CD8-positive, alpha-beta memory T cell (primary cell): Measurements from ENCODE around the gene PRAME. TPM values are rescaled to one million over a fixed set of nuclear protein-coding genes. Genes with fewer than 3 reads are reported as not detected.

Experiments
- CTCF ChIA-PET: fragments of 350-600 bp; sonication (Branson Sonifier 250); formaldehyde crosslinking; loops from one replicate; lab custom pipeline; 2021; ENCODE audit warnings: antibody characterized with exemption; lab: Charles Lee
- POLR2A ChIA-PET: fragments of 350-600 bp; sonication (Branson Sonifier 250); formaldehyde crosslinking; loops from one replicate; lab custom pipeline; 2021; ENCODE audit warnings: antibody characterized with exemption; lab: Charles Lee
- DNase-seq, 5 donors: peaks; one replicate each; pipeline versions ENCODE4 v3.0.0 to v3.0.0-alpha.2; 2020 to 2022; ENCODE audit warnings: mixed read lengths in 1 of 5
- H3K27ac ChIP-seq: one replicate; pipeline ENCODE4 v1.7.0; 2013; ENCODE audit warnings: low read depth, mild to moderate bottlenecking, low read length, moderate library complexity
- H3K27me3 ChIP-seq: 2 replicates; pipeline ENCODE4 v1.7.0; 2013; ENCODE audit warnings: low read length, mild to moderate bottlenecking; ENCODE audit not compliant: insufficient read depth, poor library complexity, severe bottlenecking
- H3K36me3 ChIP-seq: 2 replicates; pipeline ENCODE4 v1.7.0; 2013; ENCODE audit warnings: mild to moderate bottlenecking, low read length, moderate library complexity; ENCODE audit not compliant: insufficient read depth
- H3K4me1 ChIP-seq: 2 replicates; pipeline ENCODE4 v1.7.0; 2013; ENCODE audit warnings: mild to moderate bottlenecking, low read length, moderate library complexity; ENCODE audit not compliant: insufficient read depth
- H3K4me3 ChIP-seq: 2 replicates; pipeline ENCODE4 v1.7.0; 2013; ENCODE audit warnings: mild to moderate bottlenecking, low read length
- H3K9me3 ChIP-seq: 2 replicates; pipeline ENCODE4 v1.7.0; 2013; ENCODE audit warnings: mild to moderate bottlenecking, low read length
- H3K27ac Mint-ChIP-seq, 8 donors: one replicate each; pipeline ENCODE4 v1.8.0; 2020 to 2021; ENCODE audit warnings: mixed read lengths in 8 of 8, mild to moderate bottlenecking in 6 of 8, inconsistent platforms in 3 of 8, moderate library complexity in 3 of 8
- H3K27me3 Mint-ChIP-seq, 2 donors: one replicate each; pipeline ENCODE4 v1.8.0; 2020 to 2021; ENCODE audit warnings: mixed read lengths in 2 of 2, mild to moderate bottlenecking in 1 of 2, moderate library complexity in 1 of 2
- H3K36me3 Mint-ChIP-seq, 3 donors: one replicate each; pipeline ENCODE4 v1.8.0; 2020 to 2021; ENCODE audit warnings: mixed read lengths in 3 of 3, inconsistent platforms in 1 of 3, mild to moderate bottlenecking in 1 of 3
- H3K4me1 Mint-ChIP-seq, 3 donors: one replicate each; pipeline ENCODE4 v1.8.0; 2020 to 2021; ENCODE audit warnings: mixed read lengths in 3 of 3, inconsistent platforms in 1 of 3, mild to moderate bottlenecking in 1 of 3
- H3K4me3 Mint-ChIP-seq, 7 donors: one replicate each; pipeline ENCODE4 v1.8.0; 2020 to 2021; ENCODE audit warnings: mixed read lengths in 7 of 7, mild to moderate bottlenecking in 6 of 7, moderate library complexity in 4 of 7, inconsistent platforms in 2 of 7
- H3K9me3 Mint-ChIP-seq, 5 donors: one replicate each; pipeline ENCODE4 v1.8.0; 2020 to 2022; ENCODE audit warnings: mixed read lengths in 5 of 5, mild to moderate bottlenecking in 3 of 5, moderate library complexity in 2 of 5, inconsistent platforms in 1 of 5
- polyA plus RNA-seq: library from polyadenylated mRNA; unstranded; fragments of 300-500 nt; fragmentation: Illumina TruSeq; gene quantifications from one replicate; pipeline ENCODE4 v1.2.3, GENCODE V29; 2021
- total RNA-seq, 2 experiments: library from RNA; stranded (reverse); gene quantifications; one replicate each; pipeline ENCODE4 v1.2.3, GENCODE V29; 2021

PRAME gene
- total and polyA plus RNA-seq, 3 experiments from 2014 or later = not detected

DNA sequence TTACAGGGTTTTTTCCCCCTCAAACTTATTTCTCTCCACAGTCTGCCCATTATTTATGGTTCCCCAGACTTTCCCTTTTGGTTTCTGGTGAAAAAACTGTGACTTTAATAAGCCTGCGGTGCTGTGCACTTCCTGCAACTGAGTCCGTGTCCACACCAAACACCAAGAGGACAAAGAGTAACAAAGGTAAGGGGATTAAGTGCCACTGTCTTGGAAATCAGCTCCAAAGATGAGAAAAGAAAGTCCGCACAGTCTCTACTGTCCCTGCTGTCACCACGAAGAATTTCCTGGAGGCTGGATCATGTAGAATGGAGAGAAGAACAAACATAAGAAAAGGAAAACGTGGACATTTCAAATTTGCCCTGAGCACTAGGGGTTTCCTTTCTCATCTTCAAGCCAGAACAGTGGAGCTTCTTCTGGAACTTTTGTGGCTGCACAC is 17.9 kb upstream of the PRAME start:
- no peak overlapping the region for H3K4me3 ChIP-seq
- no peak overlapping the region for H3K27ac ChIP-seq
- H3K4me1 ChIP-seq = no peaks in the 10 kb centered on the region
- H3K27ac Mint-ChIP-seq = no peak overlapping the region
- no peaks in the 10 kb centered on the region for H3K4me1 Mint-ChIP-seq
- no peaks in the 10 kb centered on the region for H3K36me3 Mint-ChIP-seq
- POLR2A ChIA-PET = no interaction called here
- H3K9me3 Mint-ChIP-seq = no peaks in the 10 kb centered on the region
- H3K4me3 Mint-ChIP-seq = no peak overlapping the region
- no peaks in the 10 kb centered on the region for H3K36me3 ChIP-seq
- no peaks in the 10 kb centered on the region for H3K27me3 ChIP-seq
- no peaks in the 10 kb centered on the region for H3K9me3 ChIP-seq
- no peak for DNase-seq
- CTCF ChIA-PET = interaction anchor here (1.3 to 2.7 kb wide), 2 partner anchors 10 to 12 kb away, joined by 3 to 22 read pairs; no protein-coding TSS in a partner anchor
- H3K27me3 Mint-ChIP-seq = peaks cover 5 to 25% of the 10 kb centered on the region in 2 donors

DNA sequence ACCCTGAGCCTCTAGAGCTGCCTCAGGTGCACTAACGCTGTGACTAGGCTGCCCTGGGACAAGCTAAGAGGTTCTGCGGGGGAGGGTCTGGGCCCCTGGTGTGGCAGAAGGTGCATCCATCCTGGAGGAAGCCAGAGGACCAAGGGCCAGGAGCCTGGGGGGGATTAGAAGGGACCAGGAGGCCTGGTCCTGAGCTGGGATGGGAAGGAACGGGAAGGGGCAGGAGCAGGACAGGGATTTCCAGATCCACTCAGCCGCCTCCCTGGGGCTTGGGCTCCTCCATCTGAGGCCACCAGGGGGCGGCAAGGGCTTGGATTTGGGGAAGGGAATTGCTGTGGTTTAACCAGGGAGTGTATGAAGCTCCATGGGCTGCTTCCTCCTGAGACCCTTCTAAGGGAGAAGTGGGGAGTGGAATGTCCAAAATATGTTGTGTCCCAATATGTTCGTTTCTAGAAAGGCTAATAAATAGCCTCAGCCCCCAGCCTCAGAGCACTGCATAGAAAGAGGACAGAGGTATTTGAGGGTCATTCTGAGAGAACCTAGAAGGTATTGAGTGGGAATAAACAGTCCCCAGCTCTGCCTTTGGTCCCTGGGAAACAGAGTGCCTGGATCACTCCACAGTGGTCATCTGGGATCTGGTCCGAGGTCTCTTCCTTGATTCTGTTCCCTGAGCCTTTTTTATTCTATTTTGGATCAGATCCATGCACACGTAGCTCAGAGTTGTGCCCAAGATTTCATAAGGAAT is 17.4 kb upstream of the PRAME start:
- Histone ChIP-seq H3K4me1 (no peaks in the 10 kb centered on the region), H3K27ac (no peak overlapping the region), H3K27me3 (no peaks in the 10 kb centered on the region), H3K36me3 (no peaks in the 10 kb centered on the region), H3K9me3 (no peaks in the 10 kb centered on the region), H3K4me3 (no peak overlapping the region)
- Mint-ChIP-seq H3K4me1 (no peaks in the 10 kb centered on the region), H3K9me3 (no peaks in the 10 kb centered on the region), H3K27ac (no peak overlapping the region), H3K36me3 (no peaks in the 10 kb centered on the region), H3K4me3 (peak overlapping the region in 1 of 7 donors; percentile 54), H3K27me3 (peaks cover 9 to 27% of the 10 kb centered on the region in 2 donors)
- POLR2A ChIA-PET = no interaction called here
- CTCF ChIA-PET = interaction anchor here (0.8 to 2.7 kb wide), 4 partner anchors 10 to 113 kb away, joined by 3 to 22 read pairs (median 4); no protein-coding TSS in a partner anchor
- no peak for DNase-seq

DNA sequence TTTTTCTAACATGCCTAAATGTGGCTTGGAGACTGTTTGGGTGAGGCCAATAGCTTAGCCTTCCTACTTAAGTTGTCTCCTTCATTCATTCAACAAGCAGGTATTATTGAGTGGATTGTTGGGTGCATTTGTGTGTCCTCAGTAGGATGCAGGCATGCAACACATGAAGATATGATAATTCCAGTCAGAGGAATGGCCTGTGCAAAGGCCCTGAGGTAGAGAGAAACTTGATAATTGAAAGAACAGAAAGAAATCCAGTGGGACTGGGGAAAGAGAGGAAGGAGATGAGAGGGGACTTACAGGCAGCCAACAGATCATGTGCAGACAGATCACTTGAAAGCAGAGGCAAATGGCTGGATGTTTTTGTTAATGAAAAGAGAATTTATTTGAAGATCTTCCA is 15.3 kb upstream of the PRAME start:
- ChIA-PET CTCF (interaction anchor here (1.0 kb wide), 1 partner anchor 14 kb away, joined by 4 read pairs; no protein-coding TSS in a partner anchor), POLR2A (no interaction called here)
- H3K27me3 Mint-ChIP-seq = peaks cover 11 to 27% of the 10 kb centered on the region in 2 donors
- no peaks in the 10 kb centered on the region for H3K4me1 ChIP-seq
- no peak overlapping the region for H3K4me3 Mint-ChIP-seq
- H3K27ac Mint-ChIP-seq = no peak overlapping the region
- no peaks in the 10 kb centered on the region for H3K9me3 Mint-ChIP-seq
- no peak for DNase-seq
- no peaks in the 10 kb centered on the region for H3K4me1 Mint-ChIP-seq
- no peaks in the 10 kb centered on the region for H3K27me3 ChIP-seq
- H3K36me3 Mint-ChIP-seq = no peaks in the 10 kb centered on the region
- H3K36me3 ChIP-seq = no peaks in the 10 kb centered on the region
- H3K9me3 ChIP-seq = no peaks in the 10 kb centered on the region
- no peak overlapping the region for H3K27ac ChIP-seq
- no peak overlapping the region for H3K4me3 ChIP-seq

- Histone ChIP-seq H3K27ac (no peak overlapping the region), H3K27me3 (no peaks in the 10 kb centered on the region), H3K4me3 (no peak overlapping the region), H3K4me1 (no peaks in the 10 kb centered on the region), H3K36me3 (no peaks in the 10 kb centered on the region), H3K9me3 (no peaks in the 10 kb centered on the region)
- peak overlapping the region in 1 of 8 donors; percentile 54 for H3K27ac Mint-ChIP-seq
- no peak for DNase-seq
- CTCF ChIA-PET = interaction anchor here (1.0 kb wide), 1 partner anchor 15 kb away, joined by 4 read pairs; no protein-coding TSS in a partner anchor
- peaks cover 15 to 38% of the 10 kb centered on the region in 2 donors for H3K27me3 Mint-ChIP-seq
- H3K36me3 Mint-ChIP-seq = no peaks in the 10 kb centered on the region
- POLR2A ChIA-PET = no interaction called here
- H3K4me1 Mint-ChIP-seq = no peaks in the 10 kb centered on the region
- H3K9me3 Mint-ChIP-seq = no peaks in the 10 kb centered on the region
- no peak overlapping the region for H3K4me3 Mint-ChIP-seq
These were observed 14.2 kb upstream of the PRAME start for GRCh38 chr22:22573047-22573889.

DNA sequence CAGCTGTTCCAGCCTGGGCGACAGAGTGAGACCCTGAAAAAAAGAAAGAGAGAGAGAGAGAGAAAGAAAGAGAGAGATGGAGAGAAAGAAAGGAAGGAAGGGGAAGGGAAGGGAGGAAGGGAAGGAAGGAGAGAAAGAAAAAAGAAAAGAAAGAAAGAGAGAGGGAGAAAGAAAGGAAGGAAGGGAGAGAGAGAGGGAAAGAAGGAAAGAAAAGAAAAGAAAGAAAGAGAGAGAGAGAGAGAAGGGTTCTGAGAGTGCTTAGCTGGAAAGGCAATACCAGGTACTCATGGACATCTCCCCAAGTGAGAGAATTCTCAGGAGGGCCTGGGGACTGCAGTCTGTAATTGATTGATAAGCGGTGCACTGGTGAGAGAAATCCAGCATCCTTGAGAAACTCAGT is 12.8 kb upstream of the PRAME start:
- Histone ChIP-seq H3K27ac (no peak overlapping the region), H3K4me3 (no peak overlapping the region), H3K27me3 (peaks cover 3% of the 10 kb centered on the region), H3K4me1 (no peaks in the 10 kb centered on the region), H3K9me3 (no peaks in the 10 kb centered on the region), H3K36me3 (no peaks in the 10 kb centered on the region)
- ChIA-PET POLR2A (no interaction called here), CTCF (no interaction called here)
- Mint-ChIP-seq H3K9me3 (no peaks in the 10 kb centered on the region), H3K27me3 (peaks cover 18 to 49% of the 10 kb centered on the region in 2 donors), H3K27ac (no peak overlapping the region), H3K4me3 (no peak overlapping the region), H3K36me3 (no peaks in the 10 kb centered on the region), H3K4me1 (no peaks in the 10 kb centered on the region)
- no peak for DNase-seq

DNA sequence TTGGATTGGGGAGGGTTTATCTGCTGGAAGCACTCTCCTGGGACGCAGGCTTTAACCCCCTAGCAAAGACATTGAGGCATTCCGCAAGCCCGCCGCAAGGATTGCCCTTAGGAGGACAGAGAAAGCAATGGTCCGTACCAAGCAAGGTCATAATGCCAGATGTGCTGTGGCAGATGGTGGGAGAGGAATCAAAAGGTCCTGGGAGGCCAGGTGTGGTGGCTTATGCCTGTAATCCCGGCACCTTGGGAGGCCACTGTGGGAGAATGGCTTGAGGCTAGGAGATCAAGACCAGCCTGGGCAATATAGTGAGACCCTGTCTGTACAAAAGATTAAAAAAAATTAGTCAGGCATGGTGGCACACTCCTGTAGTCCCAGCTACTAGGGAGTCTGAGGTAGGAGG is 12.4 kb upstream of the PRAME start:
- Histone ChIP-seq H3K27me3 (peaks cover 3% of the 10 kb centered on the region), H3K4me1 (no peaks in the 10 kb centered on the region), H3K36me3 (no peaks in the 10 kb centered on the region), H3K9me3 (no peaks in the 10 kb centered on the region), H3K27ac (no peak overlapping the region), H3K4me3 (no peak overlapping the region)
- no peak overlapping the region for H3K4me3 Mint-ChIP-seq
- H3K9me3 Mint-ChIP-seq = no peaks in the 10 kb centered on the region
- no peaks in the 10 kb centered on the region for H3K4me1 Mint-ChIP-seq
- ChIA-PET CTCF (no interaction called here), POLR2A (no interaction called here)
- no peak for DNase-seq
- peaks cover 18 to 53% of the 10 kb centered on the region in 2 donors for H3K27me3 Mint-ChIP-seq
- no peaks in the 10 kb centered on the region for H3K36me3 Mint-ChIP-seq
- no peak overlapping the region for H3K27ac Mint-ChIP-seq

GRCh38 chr22:22569218-22569617 is 10.2 kb upstream of the PRAME start:
- Histone ChIP-seq H3K4me1 (no peaks in the 10 kb centered on the region), H3K27ac (no peak overlapping the region), H3K27me3 (peaks cover 3% of the 10 kb centered on the region), H3K36me3 (no peaks in the 10 kb centered on the region), H3K4me3 (no peak overlapping the region), H3K9me3 (no peaks in the 10 kb centered on the region)
- Mint-ChIP-seq H3K36me3 (no peaks in the 10 kb centered on the region), H3K27ac (no peak overlapping the region), H3K27me3 (peaks cover 17 to 61% of the 10 kb centered on the region in 2 donors), H3K4me3 (no peak overlapping the region), H3K4me1 (no peaks in the 10 kb centered on the region), H3K9me3 (no peaks in the 10 kb centered on the region)
- POLR2A ChIA-PET = no interaction called here
- CTCF ChIA-PET = no interaction called here
- DNase-seq = no peak

GRCh38 chr22:22565981-22566380 is 6.9 kb upstream of the PRAME start:
- CTCF ChIA-PET = interaction anchor here (1.5 kb wide), 1 partner anchor 20 kb away, joined by 7 read pairs; no protein-coding TSS in a partner anchor

More at GRCh38 chr22:22565981-22566380, 6.9 kb upstream of the PRAME start:
- Histone ChIP-seq H3K4me3 (no peak overlapping the region), H3K9me3 (no peaks in the 10 kb centered on the region), H3K27me3 (peaks cover 3% of the 10 kb centered on the region), H3K4me1 (no peaks in the 10 kb centered on the region), H3K27ac (no peak overlapping the region), H3K36me3 (no peaks in the 10 kb centered on the region)
- Mint-ChIP-seq H3K9me3 (no peaks in the 10 kb centered on the region), H3K27ac (no peak overlapping the region), H3K4me3 (no peak overlapping the region), H3K36me3 (no peaks in the 10 kb centered on the region), H3K4me1 (no peaks in the 10 kb centered on the region), H3K27me3 (peaks cover 10 to 42% of the 10 kb centered on the region in 2 donors)
- POLR2A ChIA-PET = no interaction called here
- DNase-seq = no peak
